Measurements from ENCODE around the gene SPIN3.

- no peak for TF ChIP-seq EZH2phosphoT487 (IDR thresholded peaks at IDR 0.05)
- no peak for TF ChIP-seq CTCF (IDR thresholded peaks at IDR 0.05)
- TF ChIP-seq EZH2 (IDR thresholded peaks at IDR 0.05) = no peak
Observed at GRCh38 chrX:56987741-56988140, 7.6 kb downstream of the SPIN3 start.

Data from neural progenitor cell (in vitro differentiated cells).